Measurements from ENCODE around the gene PLXNA2.

The PLXNA2 gene

DNA sequence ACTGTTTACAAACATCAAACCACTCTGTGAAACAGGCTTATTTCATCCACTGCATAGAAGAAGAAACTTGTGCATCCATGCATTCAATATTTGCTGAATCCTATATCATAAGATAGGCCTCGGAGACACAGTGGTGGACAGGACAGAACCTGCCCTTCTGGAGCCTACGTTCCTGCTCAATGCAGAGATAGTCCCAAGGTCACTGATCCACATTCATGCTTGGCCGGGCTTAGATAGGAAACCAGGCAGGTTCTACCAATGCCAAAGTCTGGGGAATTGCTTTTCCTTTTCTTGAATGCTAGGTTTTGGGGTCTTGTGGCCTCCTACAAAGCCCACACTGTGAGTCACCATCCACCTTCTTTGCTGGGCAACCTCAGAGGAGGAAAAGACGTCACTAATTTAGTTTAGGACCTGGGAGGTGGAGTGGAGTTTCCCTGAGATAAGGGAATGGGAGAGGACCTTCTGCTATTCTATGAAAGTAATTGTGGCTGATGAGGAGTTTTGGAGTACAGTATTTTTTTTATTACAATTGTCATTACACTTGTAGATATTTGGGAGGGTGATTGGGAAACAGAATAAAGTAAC is 233.6 kb downstream of the PLXNA2 start:
- DNase-seq (ENCODE audit: insufficient read length, low spot score) (no peak), FAIRE-seq (no peak)
- TF ChIP-seq, protein P1, sequence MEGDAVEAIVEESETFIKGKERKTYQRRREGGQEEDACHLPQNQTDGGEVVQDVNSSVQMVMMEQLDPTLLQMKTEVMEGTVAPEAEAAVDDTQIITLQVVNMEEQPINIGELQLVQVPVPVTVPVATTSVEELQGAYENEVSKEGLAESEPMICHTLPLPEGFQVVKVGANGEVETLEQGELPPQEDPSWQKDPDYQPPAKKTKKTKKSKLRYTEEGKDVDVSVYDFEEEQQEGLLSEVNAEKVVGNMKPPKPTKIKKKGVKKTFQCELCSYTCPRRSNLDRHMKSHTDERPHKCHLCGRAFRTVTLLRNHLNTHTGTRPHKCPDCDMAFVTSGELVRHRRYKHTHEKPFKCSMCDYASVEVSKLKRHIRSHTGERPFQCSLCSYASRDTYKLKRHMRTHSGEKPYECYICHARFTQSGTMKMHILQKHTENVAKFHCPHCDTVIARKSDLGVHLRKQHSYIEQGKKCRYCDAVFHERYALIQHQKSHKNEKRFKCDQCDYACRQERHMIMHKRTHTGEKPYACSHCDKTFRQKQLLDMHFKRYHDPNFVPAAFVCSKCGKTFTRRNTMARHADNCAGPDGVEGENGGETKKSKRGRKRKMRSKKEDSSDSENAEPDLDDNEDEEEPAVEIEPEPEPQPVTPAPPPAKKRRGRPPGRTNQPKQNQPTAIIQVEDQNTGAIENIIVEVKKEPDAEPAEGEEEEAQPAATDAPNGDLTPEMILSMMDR (IDR thresholded peaks at IDR 0.05; ENCODE audit: insufficient read depth, missing control alignments), result no peak

DNA sequence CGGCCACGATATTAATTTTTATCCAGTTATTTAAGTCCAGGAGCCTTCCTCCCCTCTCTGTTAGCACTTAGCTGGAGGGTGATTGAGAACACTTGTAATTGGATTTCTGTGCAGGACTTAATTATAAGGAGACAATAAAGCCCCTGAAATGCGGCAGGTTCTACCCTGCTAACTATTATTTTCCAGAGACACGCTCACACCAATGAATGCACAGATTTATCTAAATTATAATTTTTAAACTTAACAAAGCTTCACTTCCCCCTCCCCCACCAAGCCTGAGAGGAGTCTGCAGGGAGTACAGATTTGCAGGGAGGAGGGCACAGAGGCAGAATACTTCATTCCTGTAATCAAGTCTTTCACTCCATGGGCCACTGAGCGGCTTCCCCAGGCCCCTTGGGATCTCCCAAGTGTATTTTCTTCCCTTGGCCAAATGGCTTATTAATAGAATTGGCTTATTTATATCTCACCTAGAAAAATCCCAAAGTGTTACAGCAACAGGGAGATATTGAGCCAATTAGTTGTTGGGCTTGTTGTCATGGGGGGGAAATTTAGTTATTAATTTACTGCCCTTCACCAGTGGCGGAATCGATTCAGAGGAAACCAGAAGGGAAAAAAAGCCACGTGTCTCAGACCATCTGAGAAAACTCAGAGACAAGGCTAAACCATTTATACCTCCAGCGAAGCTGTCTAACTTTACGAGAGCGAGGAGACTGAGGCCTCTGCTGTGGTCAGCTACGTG is 234.3 kb downstream of the PLXNA2 start:
- no peak for FAIRE-seq
- no peak for DNase-seq (ENCODE audit: insufficient read length, low spot score)
- TF ChIP-seq, protein P1 (IDR thresholded peaks at IDR 0.05; ENCODE audit: insufficient read depth, missing control alignments), result no peak

DNA sequence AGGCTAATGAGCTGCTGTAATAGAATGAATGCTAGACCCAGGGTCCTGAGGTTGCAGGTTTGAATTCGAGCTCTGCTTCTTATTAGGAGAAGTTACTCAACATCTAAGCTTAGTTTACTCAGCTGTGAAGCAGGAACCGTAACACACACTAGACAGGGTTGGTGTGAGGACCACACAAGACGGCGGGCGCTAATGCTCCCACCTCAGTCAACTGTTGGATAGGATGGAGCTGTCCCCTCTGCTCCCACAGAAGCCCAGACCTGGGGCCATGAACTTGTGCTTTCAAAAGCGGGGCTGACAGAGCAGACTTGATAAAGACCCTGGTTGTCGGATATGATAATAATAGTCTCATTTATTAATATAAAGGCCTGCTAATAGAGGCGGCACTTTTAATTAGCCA is 234.9 kb downstream of the PLXNA2 start:
- no peak for FAIRE-seq
- TF ChIP-seq, protein P1 (IDR thresholded peaks at IDR 0.05; ENCODE audit: insufficient read depth, missing control alignments), result no peak
- no peak for DNase-seq (ENCODE audit: insufficient read length, low spot score)

DNA sequence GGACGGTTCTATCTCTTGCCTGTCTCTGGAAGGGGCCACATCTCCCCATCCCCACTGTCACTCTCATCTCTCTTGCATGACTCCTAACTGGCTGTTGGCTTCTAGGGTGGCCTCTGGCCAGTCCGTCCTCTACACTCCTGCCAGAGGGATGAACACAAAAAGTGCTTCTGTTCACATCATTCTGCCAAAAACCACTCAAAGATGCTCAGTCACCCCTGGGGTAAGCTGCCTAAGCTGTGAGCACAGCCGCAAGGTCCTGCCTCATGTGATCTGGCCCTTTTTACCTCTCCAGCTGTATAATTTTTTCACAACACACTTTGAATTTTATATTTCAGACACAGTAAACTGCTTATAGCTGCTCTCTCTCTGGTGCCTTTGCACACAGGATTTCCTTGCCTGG is 235.7 kb downstream of the PLXNA2 start:
- DNase-seq (ENCODE audit: insufficient read length, low spot score) (no peak), FAIRE-seq (no peak)
- TF ChIP-seq, protein P1 (IDR thresholded peaks at IDR 0.05; ENCODE audit: insufficient read depth, missing control alignments), result no peak

DNA sequence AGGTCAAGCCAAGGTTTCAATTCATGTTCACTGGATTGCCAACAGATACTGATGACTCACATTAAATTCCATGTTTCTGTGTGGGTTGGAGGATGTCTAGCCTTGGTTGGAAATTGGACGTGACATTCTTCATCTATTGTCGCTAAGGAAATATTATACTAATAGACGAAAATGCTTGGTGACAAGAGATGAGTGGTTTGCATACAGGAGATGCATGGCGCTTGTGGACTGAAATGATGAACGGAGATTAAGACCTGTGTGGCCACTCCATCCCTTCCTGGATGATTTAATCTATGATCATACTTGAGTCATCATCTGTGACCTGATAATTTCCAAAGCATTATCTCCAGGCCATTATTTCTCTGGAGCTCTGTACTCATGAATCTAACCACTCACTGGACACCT is 236.2 kb downstream of the PLXNA2 start:
- FAIRE-seq, result no peak
- TF ChIP-seq, protein P1 (IDR thresholded peaks at IDR 0.05; ENCODE audit: insufficient read depth, missing control alignments), result no peak
- no peak for DNase-seq (ENCODE audit: insufficient read length, low spot score)

DNA sequence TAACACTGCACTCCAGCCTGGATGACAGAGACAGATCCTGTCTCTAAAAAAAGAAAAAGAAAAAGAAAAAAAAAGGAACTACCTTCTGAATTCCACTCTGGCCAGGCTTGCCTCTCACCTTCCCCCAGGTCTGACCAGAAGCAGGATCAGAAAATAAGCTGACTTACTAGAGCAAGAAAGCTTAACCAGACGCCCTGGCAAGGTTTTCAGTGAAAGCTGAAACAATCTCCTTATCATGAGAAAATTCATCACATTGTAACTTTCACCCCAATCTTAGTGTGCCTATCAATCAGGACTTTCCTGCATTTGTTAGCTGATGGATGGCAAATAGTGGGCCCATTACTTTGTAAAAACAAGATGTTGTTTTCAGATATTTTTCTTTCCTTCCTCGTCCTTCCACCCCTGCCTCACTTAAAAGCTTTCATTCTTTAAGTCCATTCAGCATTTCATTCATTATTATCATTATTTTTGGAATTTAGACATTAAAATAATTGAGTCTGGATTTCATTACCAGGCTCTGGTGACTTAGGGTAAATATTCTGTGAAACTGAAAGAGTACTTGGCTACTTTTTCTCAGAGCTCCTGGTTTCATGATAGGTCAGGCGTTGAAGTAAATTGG is 236.8 kb downstream of the PLXNA2 start:
- TF ChIP-seq, protein P1 (IDR thresholded peaks at IDR 0.05; ENCODE audit: insufficient read depth, missing control alignments), result no peak
- no peak for FAIRE-seq
- DNase-seq (ENCODE audit: insufficient read length, low spot score), result no peak
